Activated CD4-positive, alpha-beta T cell treated with anti-CD3 and anti-CD28 coated beads, Interleukin-2, amount 50 U/mL, for 24 hours (primary cell): ENCODE results near the gene SERPINB1.

Experiments used
- DNase-seq, 2 donors: peaks; one replicate each; pipeline ENCODE4 v3.0.0-alpha.2; 2020; ENCODE audit warnings: low read depth in 1 of 2, low spot score in 1 of 2

The SERPINB1 gene

DNA sequence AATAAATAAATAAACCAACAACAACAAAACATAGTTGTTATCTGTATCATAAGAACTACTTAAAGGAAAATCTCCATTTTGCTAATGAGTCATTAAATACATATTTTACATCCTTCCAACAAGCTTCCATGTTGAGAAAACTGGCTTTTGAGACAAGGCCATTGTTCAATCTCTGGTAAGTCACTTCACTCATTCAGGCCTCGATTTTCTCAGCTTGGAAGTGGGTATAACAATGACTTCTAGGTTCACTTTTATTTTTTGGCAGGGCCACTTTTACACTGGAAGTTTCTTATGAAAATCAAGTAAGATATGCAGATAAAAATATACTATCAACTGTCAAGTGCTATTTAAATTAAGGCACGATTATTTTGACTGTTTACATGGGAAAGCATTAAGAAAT lies 46.5 kb downstream of the SERPINB1 start:
- DNase-seq: no peak

DNA sequence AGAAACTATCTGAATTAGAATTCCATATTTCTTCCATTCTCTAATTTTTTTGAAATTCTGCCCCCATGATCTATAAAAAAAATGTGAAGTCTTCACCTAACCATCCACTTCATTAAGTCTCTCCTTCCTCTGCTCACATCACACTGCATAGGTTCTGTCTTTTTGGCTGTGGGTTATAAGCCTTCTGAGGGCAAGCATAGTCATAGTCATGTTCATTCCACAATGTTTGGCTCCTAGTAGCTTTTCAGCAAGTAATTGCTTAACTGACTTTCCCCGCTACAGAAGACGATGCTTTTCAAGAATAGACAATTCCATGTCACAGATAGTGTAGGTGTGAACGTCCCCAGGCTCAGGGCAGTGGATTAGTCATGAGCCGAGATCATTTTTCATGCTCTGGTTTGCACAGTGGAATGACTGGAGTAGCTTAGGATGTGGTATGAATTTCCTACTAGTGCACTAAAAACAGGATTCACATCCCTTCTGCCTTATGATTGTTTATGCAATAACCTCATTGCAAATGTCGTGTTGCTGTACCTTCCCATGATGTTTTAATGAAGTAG lies 47.4 kb downstream of the SERPINB1 start:
- no peak for DNase-seq

DNA sequence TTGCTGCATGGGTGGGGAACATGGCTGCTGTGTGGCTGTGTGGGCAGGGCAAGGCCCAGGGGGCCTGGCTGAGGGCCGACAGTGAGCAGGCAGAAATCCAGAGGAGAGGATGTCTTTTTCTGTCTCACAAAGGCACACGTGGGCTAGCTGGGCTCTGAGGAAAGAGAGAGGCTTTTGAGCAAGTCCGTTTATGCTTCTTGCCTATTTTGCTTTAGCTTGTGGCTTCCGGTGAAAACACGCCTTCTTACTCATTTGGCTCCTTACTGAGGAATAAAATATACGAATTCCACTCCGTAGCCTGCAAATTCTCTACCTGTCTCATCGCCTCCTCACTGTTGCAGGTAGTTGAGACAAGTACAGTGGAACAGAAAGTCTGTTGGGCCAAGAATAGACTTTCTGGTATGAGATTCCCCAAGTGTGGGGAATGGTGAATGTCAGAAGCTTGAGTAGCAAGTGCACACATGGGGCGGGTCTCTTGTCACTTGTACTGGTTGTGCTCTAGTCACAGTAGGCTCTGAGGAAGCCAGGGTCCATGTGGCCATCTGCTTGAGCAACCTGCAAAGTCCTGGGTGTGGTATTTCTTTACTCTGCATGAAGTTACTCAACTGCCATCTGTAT lies 48.0 kb downstream of the SERPINB1 start:
- no peak for DNase-seq

DNA sequence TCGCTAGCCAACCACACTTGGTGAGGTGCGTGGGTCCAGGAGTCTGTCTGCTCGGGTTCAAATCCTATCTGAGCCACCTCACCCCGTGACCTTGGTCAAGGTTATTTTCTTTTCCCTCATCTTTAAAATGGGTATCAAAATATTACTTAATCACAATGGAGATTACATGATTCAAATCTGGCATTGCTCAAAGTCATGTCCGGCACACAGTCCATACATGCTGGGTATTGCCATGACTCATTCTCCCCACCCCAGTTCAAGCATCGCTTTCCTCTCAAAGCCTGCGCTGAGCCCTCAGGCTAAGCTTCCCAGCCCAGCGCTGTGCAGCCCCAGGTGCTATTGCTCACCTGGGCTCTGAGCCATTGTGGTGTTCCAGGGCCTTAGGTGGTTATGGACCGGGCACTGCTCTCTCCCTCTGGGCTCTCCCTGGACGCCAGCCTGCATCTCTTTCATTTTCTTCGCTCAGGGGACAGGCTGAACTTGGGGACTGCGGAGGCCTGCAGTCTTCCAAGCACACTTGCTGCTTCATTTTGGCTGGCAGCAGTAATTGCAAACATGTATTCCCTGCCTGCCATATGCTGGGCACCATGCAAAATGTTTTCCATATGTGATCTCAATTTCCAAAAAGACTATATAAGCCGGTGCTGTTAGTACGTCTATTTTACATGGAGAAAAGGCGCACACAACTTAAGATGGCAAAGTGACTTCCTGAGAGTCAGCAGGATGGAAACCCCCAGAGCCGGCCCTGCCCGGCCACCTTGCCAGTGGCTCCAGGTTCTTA lies 49.1 kb downstream of the SERPINB1 start:
- DNase-seq: no peak

DNA sequence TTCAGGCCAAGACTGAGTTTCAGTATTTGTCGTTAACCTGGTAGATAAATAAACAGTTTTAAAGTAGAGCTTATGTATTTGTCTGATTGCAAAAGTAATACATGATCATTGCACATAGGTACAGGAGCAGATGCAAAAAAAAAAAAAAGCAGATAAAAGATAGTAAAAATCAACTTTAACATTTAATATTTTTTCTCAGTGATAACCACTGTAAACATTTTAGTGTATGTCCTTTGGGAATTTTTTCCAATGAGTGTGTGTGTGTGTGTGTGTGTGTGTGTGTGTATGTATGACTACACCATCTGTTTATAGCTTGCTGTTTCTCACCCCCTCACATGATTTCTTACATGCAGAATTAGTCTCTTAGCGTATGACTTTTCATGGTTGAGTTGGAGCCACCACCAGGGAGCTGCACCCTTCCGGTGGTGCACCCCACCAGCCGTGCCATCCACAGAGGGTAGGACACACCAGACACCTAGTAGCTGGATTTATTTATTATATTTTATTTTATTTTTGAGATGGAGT lies 50.2 kb downstream of the SERPINB1 start:
- no peak for DNase-seq

DNA sequence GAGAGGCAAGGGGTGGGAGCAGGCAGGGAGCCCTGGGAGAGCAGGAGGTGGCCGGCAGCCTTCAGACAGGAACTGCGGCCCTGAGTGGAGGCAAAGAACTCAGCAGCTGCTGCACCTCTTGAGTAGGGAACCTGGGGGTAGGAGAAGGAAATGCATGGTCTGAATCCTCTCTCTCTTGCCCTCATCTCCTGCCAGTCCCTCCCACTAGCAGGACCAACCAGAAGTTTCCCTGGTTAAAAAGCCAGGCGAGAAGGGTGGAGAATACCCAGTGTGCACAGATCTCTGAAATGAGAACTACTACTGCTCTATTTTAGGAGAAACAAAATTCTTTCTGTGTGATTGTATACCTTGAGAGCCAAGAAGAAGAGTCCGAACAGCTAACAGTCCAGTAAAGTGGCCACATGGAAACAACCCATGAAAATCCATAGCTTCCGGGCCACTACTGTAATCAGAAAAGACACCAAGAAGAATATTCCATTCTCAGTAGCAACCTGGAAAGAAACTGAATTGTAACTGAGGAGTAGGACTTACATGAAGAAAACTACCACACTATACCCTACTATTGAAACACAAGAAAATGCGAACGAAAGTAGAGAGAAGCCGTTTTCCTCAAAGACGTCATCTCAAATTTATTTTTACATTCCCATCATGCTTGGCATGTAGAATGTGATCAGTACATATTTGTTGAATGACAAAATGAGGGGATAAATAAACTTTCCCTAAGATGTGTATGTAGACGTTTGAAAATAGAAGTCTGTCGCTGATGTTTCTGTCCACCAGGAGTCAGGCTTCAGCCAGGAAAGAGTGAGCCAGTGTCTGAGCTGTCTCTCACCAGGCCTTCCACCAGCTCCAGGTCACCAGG lies 50.8 kb downstream of the SERPINB1 start:
- peak in 1 of 2 donors; percentile 41 for DNase-seq

DNA sequence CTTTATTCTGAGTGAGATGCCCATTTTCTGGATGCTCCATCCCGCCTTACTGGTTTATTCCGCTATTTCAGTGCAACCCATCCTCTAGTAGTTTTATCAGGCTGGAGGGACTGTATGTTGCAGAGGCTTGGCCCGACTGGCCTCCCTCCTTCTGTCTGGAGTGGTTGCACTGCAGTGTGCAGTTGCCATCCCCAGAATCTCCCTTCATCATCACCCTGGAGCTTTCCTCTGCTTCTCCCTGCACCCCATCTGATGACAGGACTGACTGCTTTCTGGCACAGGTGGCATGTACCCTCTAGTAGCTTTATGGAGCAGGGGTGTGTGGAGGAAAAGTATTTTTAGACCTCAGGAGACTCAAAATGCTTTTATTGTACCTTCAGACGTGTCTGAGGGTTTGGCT lies 55.4 kb downstream of the SERPINB1 start:
- no peak for DNase-seq

DNA sequence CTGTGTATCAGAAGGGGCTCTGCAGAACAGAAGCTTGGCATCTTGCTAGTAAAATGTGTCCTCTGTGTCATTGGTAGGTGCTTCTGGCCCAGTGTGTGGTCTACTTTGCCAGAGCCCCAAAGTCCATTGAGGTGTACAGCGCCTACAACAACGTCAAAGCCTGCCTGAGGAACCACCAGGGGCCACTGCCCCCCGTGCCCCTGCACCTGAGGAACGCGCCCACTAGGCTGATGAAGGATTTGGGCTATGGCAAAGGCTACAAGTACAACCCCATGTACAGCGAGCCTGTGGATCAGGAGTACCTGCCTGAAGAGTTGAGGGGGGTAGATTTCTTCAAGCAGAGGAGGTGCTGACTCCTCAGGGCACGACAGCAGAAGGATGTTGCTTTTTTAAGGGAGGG lies 56.7 kb downstream of the SERPINB1 start:
- no peak for DNase-seq

DNA sequence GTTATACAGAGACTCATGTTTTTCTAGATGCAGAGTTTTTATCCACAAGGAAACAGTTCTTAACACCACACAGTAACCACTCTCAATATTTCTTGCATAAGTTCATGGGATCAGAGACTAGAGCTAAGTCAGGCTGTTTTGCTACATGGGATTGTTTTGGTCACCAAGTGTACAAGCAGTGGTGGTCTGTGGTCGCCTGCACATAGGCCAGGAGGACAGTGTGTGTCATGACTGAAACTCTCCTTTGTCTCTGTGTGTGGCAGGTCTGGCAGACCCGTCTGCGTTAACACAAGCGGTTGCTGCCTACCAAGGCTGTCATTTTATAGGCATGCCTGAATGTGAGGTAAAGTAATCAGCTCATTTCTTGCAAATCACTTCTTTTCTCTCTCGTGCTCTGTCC lies 57.6 kb downstream of the SERPINB1 start:
- no peak for DNase-seq

DNA sequence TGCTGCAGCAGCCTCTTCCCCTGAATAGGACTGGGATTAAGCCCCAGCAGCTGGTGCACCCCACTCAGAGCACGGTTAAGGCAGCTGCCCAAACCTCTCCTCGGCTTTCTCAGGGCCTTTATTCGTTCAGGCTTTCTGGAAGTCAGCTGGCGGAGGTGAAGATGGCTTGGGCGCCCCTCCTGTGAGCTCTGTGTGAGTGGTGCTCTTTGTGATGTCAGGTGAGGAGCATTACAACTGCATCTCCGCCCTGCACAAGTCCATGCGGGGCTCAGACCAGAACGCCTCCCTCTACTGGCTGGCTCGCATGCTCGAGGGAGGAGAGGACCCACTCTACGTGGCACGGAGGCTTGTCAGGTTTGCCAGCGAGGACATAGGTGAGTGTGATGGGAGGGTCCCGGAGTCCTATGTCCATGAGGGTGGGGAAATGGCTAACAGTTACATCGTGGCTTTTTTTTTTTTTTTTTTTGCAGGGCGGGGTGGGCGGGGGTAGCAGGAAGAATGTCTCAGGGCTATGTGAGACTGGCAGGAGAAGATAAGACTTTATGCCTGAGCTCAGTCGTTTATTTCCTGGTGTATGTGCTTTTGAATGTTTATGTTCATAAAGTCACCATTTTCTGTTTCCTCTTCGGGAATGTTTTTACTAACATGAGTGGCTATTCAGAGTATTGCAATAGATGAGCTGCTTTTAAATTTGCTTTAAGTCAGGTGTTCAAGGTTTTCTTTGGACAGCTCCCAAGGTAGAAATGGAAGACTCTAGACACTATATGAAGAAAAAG lies 58.3 kb downstream of the SERPINB1 start:
- no peak for DNase-seq

DNA sequence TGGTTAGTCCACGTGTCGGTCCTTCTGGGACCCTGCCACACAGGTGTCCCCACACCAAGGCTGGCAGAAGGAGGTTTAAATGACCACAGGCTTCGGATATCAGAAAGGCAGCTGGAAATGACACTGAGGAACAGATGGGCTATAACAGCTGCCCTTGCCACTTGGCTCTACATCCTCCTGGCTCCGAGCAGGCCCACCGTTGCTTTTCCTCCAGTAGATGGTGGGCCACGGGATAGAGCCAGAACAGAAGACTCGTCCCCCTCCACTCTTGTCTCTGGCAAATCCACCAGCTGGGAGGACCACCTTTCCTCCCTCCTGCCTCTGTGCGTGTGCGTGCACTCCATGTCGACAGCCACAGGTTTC lies 58.9 kb downstream of the SERPINB1 start:
- DNase-seq: no peak

DNA sequence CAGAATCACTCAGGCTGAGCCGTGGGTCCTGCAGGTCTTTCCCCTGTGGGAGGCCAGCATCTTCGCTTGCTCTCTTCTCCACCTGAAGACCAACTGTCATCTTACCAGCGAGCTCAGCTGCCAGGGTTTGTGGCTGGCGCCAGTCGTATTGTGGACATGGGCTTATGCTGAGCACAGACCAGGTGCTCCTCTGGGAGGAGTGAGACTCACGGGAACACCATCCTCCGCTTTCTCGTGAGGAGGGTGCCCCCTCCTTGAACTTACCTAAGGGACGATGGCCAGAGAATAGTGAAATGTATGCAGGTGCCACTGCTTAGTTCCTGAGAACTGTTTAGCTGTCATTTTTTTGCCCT lies 59.3 kb downstream of the SERPINB1 start:
- DNase-seq: no peak
